ENCODE data around the gene NTM.

The NTM gene

DNA sequence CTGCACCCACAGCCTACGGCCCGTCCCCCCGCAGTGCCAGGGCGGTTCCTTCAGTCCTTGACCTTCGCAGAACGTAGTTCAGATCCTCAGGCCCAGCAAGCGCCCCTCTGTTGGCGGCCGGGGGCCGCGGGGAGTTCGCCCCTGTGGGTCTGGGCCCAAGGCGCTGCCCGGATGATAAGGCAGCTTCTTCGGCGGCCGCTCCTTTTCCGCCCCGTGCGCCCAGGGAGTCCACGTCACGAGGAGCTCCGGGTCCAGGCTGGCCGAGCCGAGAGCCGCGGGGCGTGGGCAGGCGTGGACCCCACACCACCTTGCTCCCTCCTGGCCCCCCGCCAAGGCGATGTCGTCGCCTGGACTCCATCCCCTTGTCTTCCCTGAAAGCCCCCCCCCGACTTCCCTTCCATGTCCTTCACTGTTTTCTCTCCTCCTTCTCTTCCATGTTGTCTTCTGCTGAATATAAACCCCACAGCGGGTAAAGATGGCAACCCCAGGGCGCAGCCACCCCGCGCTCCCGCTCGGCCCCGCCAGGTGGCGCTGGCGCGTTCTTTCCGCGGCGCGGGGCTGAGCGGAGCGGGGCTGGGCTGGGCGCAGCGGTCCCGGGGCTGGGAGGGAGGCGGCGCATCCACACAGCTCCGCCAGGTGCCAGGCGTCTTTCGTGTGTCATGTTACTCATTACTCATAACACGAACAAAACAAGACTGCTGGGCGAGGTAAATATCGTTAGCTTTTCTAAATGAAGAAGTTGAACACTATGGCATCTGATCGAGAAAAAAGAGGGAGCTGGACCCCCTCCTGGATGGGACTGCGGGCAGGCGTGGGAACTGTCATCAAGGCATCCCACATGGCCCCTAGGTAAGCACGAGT is 321.0 kb downstream of the NTM start:
- DNase-seq = peak; percentile 41

DNA sequence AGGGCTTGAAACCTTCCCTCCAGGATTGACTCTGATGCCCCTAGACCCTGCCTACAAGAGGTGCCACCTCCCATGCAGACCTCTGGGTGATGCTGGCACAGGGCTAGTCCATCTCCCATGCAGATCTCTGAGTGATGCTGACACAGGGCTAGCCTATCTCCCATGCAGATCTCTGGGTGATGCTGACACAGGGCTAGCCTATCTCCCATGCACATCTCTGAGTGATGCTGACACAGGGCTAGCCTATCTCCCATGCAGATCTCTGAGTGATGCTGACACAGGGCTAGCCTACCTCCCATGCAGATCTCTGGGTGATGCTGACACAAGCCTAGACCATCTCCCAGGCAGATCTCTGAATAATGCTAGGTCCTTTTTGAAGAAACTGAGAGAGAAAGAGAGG is 321.7 kb downstream of the NTM start:
- DNase-seq = no peak

DNA sequence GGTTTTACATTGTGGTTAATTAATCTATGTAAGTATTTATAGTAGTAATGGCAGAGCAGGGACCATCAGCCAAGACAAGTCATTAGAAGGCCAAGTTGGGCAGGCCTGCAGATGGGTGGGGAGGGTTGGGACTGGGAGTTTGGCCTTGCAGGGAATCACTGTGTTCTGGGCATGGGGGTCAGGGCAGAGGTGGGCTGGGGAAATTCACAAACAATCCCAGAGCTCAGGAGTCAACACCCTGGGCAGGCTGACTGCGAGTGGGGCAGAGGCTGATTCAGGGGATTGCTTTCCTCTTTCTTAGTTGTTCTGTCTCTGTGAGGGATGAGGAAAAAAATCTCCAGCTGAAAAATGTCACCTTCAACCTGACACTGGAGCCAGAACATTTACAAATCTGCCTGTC is 322.5 kb downstream of the NTM start:
- DNase-seq = no peak

DNA sequence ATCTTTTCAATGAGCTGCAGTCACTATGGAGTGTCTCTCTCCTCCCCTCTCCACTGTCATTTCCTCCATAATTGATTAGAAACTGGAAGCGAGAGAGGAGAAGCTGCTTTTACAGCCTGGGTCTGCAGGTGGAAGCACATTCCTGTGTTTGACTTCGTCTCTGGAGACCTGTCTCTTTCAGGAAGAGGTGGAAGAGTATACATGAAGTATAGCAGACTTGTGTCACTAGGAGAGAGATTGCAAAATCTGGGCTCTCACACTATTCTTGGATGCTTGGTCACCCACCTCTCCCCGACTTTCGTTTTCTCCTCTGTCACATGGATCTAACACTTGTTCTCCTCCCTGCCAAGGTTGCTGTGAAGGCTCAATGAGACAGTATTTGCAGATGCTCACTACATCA is 323.3 kb downstream of the NTM start:
- DNase-seq = no peak

DNA sequence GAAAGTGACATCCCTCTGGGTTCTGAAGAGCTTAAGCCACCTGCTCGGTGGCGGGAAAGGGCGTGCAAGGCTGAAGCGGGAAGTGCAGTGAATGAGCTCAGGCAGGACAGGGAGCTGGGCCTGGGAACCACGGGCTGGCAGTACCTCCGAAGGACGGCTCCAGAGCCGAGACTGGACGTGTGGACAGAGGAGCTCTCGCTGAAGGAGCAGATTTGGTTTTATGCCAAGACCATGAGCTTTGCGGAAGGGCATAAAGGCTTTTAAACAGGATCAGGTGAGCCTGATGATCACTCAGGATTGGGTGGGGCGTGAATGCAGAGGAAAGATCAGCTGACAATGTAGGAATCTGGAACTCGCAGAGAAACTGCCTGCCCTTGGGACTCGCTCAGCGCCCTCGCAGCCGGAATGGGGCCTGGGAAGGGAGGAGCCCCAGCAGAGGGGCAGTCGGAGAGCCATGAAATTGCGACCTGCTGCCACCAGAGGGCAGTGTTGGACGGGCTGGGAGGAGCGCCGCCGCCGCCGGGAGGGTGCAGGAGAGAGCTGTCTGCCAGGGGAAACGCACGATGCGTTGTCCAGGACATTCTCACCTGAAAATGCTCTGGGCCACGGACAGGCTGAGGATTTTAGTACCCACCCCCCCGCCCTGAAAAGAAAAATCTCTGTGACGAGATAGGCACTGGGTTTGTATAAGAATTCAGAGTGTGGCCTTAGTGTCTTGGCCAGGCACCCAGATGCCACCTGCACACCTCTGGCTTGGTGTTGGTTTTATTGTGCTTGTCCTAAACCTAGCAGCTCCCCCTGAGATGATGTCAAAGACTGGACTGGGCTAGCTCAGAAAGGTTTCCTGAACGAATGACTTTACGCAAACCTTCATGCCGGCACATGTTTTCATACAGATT is 324.4 kb downstream of the NTM start:
- DNase-seq = peak; percentile 17

DNA sequence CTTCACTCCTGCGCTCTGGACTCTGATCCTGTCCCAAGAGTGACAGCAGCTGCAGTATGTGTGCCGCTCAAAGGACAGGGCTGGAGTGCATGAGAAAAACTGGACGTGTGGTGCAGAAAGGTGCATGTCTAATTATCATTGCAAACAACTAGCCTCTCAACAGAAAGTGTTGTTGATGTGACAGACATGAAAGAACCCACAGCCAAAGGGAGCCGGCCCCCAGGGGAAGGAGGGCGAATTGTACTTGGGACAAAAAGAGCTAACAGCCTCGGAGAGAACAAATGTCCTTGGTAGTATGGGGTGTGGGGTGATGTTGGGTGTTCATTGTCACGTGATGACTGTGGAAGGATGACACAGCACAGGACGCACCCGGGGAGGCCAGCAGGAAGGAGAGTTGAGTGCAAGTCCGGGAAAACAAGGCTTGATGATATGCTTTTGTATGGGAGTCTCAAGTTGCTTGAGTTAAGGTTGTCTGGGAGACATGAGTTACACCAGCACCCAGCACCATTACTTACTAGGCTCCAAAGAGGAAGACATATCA is 325.5 kb downstream of the NTM start:
- no peak for DNase-seq

DNA sequence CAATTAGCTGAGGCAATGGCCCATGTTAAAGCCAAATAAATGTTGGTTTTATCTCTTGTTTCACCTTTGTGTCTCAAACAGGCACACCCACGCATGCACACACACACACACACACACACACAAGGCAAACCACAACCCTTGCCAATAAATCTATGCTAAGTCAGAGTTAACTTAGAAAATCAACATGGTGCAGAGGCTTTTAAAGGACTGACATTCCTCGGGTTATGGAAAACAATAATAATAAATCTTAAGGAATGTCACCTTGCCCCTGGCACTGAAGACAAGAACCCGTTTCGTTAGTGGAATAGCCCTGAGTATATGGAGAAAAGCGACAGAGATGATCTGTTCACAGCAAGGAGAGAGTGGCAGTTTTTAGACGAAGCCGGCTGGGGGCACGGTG is 326.3 kb downstream of the NTM start:
- no peak for DNase-seq

DNA sequence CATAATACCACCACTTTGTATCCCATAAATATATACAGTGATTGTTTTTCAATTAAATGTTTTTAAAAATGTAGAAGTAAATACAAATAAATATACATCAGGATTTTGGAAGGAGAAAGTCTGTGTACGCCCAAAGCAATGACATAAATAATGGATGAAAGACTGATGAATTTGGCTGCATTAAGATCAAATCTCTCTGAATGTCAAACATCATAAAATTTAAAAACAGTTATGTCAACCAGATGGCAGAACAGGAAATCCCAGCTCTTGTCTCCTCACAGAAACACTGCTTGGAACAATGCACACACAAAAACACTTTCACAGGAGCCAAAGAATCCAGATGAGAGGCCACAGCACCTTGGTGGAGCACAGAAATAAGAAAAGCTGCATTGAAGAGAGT is 332.9 kb downstream of the NTM start:
- no peak for DNase-seq

DNA sequence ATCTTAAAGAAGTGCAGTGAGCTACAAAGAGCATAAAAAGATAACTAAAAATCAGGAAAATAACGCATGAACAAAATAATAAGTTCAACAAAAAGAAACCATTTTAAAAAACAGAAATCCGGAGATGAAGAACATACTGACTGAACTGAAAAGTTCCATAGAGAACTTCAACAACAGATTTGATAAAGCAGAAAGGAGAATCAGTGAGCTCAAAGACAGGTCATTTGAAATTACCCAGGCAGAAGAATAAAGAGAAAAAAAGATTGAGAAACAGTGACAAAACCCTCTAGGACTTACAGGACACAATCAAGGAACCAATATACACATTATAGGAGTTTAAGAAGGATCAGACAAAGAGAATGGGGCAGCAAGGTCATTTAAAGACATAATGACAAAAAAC is 334.3 kb downstream of the NTM start:
- DNase-seq = no peak

DNA sequence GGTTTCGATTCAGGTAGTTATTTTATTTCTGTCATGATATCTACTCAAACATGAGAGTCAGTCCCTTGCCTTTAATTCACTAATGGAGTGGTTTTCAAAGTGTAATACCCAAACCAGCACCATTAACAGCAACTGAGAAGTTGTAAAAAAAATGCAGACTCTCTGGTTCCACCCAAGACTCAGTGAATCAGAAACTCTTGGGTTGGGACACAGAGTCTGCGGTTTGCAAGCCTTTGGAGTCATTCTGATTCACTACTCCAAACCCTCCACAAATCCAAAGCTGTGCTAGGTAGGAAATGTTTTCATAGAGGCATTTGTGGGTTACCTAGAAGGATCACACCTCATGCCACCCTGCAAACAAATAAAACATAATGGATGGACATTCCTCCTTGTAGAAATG is 340.1 kb downstream of the NTM start:
- DNase-seq = no peak

DNA sequence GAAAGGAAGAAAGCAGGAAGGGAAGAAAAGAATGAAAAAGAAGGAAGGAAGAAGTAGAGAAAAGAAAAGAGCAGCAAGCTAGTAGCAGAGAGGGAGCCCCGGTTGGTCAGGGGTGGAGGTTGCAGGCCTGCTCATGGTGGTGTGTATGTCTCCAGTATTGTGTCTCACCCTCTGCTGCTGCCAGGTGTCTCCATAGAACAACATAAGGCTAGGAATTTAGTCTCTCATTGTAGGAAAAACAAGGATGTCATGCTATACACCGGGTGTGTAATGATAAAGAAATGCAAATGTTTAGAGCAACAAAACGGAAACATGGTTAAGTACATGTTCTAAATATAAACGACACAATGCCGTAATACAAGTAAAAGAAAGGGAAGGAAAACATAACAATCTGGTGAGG is 342.5 kb downstream of the NTM start:
- no peak for DNase-seq

DNA sequence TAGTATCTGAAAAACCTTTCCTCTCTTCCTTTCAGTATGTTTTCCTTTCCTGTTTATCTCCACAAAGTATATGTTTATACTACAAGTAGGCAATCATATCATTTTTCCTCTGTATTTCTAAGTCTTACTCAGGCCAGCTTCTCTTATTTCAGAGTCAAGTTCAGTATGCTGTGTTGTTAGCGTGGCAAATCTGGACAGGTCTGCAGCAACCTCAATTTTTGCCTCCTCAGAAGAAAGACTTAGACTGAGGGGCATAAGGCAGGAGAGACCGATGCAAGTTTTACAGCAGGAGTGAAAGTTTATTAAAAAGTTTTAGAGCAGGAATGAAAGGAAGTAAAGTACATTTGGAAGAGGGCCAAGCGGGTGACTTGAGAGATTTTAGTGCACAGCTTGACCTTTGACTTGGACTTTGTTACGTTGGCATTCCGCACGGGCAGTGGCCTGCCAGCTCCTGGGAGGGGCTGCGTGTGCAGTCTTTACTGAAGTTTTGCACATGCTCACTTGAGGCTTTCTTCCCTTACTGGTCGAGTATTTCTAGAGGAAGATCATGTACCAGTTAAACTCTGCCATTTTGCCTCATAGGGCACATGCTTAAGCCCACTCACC is 343.2 kb downstream of the NTM start:
- DNase-seq = no peak

DNA sequence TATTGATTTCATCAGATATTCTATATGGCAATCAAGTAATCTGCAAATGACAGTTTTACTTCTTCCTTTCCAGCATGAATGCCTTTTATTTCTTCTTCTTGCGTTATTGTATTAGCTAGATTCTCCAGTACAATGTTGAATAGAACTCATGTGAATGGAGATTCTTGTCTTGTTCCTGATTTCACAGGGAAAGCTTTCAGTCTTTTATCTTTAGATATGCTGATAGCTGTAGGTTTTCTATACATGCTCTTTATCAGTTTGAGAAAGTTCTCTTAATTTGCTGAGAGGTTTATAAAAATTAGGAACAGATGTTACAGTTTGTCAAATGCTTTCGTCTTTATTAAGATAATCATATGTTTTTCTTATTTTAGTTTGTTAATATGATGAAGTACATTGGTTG is 347.2 kb downstream of the NTM start:
- no peak for DNase-seq

DNA sequence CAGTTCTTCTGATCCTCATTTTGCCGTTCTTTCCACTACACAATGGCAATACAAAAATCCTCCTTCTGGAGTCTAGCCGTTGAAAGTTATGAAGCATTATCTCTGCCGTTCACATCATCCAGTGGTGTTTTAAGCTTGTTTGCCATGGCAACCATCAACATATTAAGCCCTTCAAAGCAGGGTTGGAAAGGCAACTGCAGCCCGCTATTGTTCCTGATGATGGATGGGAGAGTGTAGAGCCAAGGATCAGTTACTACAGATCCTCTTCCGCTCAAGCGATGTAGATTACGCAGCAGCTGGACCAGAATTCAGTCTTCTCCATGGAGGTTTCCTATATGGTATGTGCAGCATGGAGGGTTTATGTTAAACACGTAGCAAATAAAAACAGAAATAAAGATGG is 352.7 kb downstream of the NTM start:
- DNase-seq = no peak

DNA sequence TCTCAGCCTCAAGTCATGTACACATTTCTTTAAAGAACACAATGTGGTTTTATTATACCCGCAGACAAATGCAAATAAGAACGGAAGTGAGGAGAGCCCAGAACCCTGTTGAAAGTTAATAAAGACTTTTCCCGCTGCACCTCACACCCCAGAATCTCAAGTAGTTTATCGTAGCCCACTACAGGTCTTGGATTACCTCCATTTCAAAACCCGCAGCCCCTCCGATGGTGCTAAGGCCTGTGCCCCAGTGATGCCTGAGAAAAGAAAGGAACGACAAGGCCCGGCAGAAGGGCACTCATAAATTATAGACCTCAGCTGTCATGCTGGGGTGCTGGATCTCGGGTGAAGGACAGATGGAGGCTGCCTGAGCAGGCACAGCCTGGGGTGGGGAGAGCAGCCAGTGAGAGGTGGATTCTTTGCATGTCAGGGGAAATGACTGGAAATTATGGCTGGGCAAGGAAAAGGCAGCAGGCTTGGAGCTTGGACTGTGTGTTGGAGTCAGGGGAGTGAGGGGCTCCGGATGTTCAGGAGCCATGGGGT is 354.1 kb downstream of the NTM start:
- no peak for DNase-seq

DNA sequence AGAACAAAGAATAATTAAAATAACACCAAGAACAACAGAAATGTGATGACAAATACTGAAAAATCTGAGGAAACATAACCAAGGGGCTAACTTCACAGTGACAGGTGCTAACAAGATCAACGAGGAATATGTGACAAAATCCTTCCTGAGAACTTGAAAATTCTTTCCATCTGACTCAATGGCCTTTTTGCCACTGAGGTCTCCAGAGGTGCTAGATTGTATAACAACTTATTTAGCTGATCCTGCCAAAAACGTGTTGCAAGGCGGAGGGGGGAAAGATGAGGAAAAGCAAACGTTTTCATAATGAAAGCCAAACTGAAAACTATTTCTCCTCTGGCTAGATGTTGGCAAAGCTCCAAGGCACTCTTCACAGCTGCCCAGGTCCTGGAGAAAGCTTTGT is 364.5 kb downstream of the NTM start:
- no peak for DNase-seq

DNA sequence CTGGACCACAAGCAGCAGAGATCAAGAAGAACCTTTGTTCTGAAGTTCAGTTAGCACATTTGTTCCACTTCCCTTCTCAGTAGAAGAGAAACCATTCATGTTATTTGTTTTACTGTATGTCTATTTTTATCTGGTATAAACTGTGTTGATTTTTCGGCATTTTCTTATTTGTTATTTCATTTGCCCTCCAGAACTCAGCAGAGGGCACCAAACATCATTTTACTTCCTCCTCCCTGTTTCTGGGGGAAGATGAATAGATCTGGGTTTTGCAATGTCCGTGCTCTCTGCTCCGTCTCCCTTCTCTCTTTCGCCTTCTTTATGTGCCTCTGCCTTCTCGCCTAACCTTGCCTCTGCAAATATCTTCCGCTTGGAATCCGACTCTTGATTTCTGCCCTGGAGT is 366.9 kb downstream of the NTM start:
- DNase-seq = no peak

DNA sequence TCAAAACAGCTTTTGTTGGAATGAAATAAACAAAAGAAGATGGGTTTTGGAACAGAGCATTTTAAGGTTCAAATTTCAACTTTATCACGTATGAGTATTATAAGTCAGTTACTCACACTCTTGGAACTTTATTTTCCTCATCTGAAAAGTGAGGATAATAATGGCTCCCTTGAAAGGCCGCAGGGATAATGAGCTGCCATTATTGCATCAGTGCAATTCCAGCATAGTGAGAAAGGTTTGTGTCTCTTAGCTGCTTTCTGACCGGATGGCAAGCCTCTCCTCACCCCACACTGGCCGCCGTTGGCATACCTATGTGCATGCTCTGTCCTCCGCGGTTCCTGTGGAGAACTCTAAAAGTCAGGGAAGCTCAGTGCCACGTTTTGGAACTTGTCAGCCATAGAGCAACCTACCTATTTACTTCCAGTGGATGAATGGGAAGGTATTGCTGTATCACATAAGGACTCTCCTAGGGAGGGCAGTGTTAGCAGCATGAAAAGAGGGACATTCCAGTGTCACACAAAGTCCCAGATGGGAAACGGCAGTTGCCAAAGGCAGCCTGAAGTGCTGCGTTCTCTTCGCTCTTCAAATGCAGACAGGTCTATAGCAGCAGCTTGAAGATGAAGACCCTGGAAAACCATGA is 368.9 kb downstream of the NTM start:
- no peak for DNase-seq

DNA sequence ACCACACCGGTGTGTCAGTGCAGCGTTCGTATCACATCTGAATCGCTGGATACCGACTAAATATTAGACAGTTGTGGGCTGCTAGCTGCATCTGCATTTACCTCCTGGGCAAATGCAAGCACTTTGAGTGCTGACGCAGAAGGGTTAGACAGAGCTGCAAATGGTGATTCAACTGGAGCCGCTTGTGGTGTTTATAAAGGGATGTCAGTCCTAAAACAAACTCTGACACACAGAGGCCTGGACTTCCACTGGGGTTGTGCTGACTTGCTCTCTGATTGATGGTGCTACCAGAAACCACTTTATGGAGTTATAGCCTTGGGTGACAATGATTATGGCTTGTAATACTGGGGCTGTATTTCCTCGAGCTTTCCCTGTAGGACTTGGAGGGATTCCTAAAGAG is 374.4 kb downstream of the NTM start:
- DNase-seq = no peak

DNA sequence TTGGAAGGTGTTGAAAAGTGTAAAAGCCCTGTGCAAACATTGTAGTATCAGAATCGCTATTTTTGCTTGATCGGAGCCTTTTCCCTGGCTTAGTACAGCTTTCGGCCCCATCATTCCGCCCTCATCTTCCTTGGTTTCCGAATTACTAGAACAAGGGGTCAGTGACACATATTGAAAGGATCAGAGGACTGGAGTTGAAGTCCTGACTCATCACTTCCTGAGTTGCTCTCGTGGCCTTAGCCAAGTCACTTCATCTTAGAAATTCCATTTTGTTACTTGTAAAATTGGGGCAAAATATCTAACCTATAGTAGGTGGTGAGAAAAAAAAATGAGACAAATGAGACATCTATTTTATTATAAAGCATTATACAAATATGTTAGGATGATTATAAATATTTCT is 375.0 kb downstream of the NTM start:
- DNase-seq = no peak

DNA sequence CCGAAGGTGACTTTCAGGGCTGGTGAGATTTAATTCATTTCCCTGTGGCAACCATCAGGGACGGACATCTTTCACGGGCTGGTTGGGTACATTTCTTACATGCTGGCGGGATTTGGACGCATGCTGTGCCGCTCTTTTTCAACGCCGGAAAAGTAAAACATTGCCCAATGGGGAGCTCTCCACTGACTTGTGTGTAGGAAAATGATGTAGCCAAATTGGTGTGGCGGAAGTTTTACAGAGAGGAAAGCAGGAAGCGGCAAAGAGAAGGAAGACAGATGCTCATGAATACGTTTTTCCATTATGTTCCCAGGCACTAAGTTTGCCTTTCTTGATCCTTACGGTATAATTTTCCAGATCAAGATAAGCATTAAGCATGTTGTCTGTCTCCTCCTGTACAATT is 375.8 kb downstream of the NTM start:
- no peak for DNase-seq

DNA sequence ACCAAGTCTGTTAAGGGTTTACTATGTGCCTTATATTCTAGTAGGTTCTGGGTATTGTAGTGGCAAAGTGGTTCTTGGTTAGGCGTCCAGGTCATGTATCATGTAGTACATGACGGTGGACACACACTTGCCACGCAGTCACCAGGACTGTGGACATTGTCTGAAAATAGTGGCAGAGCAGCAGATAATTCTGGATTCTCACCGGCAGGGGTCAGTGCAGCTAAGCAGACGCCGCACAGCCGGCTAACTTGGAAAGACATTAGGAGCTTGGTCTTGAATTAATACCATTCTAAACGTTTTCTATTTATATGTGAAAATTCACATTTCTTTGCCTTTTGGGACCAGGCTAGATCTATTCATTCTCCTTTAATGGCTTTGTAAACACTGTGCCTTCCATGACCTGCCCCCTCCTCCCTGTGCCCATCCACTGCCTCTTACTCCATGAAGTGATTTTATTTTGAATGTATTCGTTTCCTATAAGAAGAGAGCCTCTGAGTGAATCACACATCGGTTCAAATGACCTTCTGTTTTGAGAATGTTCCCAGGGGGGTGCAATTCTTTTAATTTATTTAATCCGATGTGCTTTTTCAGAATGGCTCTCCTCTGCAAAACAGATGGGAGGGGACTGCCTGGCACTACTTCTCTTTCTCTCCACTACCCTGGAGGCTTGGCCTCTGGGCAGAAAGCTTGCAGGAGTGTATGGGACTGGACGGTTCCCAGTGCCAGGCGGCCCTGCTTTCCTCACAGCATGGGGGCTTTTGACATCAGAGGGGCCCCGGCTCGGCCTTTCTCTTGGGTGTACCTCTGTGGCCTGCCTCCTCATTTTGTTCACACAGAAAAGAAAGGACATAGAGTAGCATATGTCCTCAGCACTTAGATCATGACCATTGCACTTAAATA is 378.0 kb downstream of the NTM start:
- DNase-seq = peak; percentile 24

All from NCI-H1436 (cell line).